Caco-2 (cell line): ENCODE measurements around the gene SLCO2A1. TPM values are rescaled to one million over a fixed set of nuclear protein-coding genes. Genes with fewer than 3 reads are reported as not detected.
A peak's percentile ranks its signal among the peaks of the same experiment; 100 is the strongest.

Source experiments
- BruUV-seq: library from RNA; stranded (reverse); fragments of 400-500 nt; replicated peaks from 2 replicates; lab custom pipeline; 2021; lab: Mats Ljungman, UMichigan
- CTCF ChIA-PET: fragments of 300-600 bp; sonication (Branson Sonifier 250); formaldehyde crosslinking; loops from one replicate; lab custom pipeline; 2022; ENCODE audit warnings: antibody characterized with exemption; lab: Charles Lee
- POLR2A ChIA-PET: fragments of 300-600 bp; sonication (Branson Sonifier 250); formaldehyde crosslinking; loops from one replicate; lab custom pipeline; 2022; ENCODE audit warnings: antibody characterized with exemption; lab: Charles Lee
- DNase-seq, 2 experiments: peaks; one replicate each; pipeline versions ENCODE4 v3.0.0 to v3.0.0-alpha.2; 2020 to 2022
- H3K27me3 ChIP-seq: replicated peaks from 2 replicates; pipeline ENCODE4 v1.6.0; 2011; ENCODE audit warnings: low read length; ENCODE audit not compliant: control insufficient read depth, insufficient read depth
- H3K36me3 ChIP-seq: 2 replicates; pipeline ENCODE4 v1.5.1; 2011; ENCODE audit warnings: low read length; ENCODE audit not compliant: control insufficient read depth, insufficient read depth
- H3K4me1 ChIP-seq: fragments of 250-450 bp; sonication (Bioruptor Pico); 2 replicates; pipeline ENCODE4 v1.5.1; 2020; ENCODE audit warnings: mild to moderate bottlenecking
- H3K4me3 ChIP-seq: 2 replicates; pipeline ENCODE4 v1.5.1; 2011; ENCODE audit warnings: low read depth, mild to moderate bottlenecking, control low read depth, low read length
- H3K9me3 ChIP-seq: fragments of 250-450 bp; sonication (Bioruptor Pico); 2 replicates; pipeline ENCODE4 v1.5.1; 2020; ENCODE audit warnings: mild to moderate bottlenecking, moderate library complexity
- H3K27ac Mint-ChIP-seq: one replicate; pipeline ENCODE4 v1.8.0; 2022; ENCODE audit warnings: mixed read lengths; ENCODE audit not compliant: unreplicated experiment
- H3K27me3 Mint-ChIP-seq: one replicate; pipeline ENCODE4 v1.8.0; 2022; ENCODE audit warnings: mixed read lengths; ENCODE audit not compliant: insufficient read depth, unreplicated experiment
- H3K36me3 Mint-ChIP-seq: one replicate; pipeline ENCODE4 v1.8.0; 2022; ENCODE audit warnings: mild to moderate bottlenecking, mixed read lengths; ENCODE audit not compliant: insufficient read depth, unreplicated experiment
- H3K4me1 Mint-ChIP-seq: one replicate; pipeline ENCODE4 v1.8.0; 2022; ENCODE audit warnings: low read depth, mixed read lengths; ENCODE audit not compliant: unreplicated experiment
- H3K4me3 Mint-ChIP-seq: one replicate; pipeline ENCODE4 v1.8.0; 2022; ENCODE audit warnings: mild to moderate bottlenecking, moderate library complexity, mixed read lengths; ENCODE audit not compliant: unreplicated experiment
- H3K9me3 Mint-ChIP-seq: one replicate; pipeline ENCODE4 v1.8.0; 2022; ENCODE audit warnings: mixed read lengths; ENCODE audit not compliant: unreplicated experiment
- CTCF ChIP-seq, 2 experiments: fragments of 200-600 bp in 1 of 2; IDR thresholded peaks; 1 replicate in 1 of 2; 2 replicates in 1 of 2; pipeline versions ENCODE4 v1.5.1 to v1.8.0; 2011 to 2022; ENCODE audit warnings: antibody characterized with exemption in 1 of 2, control low read depth in 1 of 2, inconsistent platforms in 1 of 2, low read depth in 1 of 2, low read length in 1 of 2, mild to moderate bottlenecking in 1 of 2, moderate library complexity in 1 of 2; ENCODE audit not compliant: insufficient read depth in 1 of 2, severe bottlenecking in 1 of 2, unreplicated experiment in 1 of 2
- intact Hi-C: fragments of 100-400 bp; cut with micrococcal nuclease; formaldehyde crosslinking; loops from one replicate; pipeline ENCODE4 v1.10.0; 2022; ENCODE audit not compliant: unreplicated experiment
- total RNA-seq: library from RNA; stranded (reverse); gene quantifications from 2 replicates; pipeline ENCODE4 v1.2.3, GENCODE V29; 2022

SLCO2A1 gene
- total RNA-seq, 1 experiment from 2014 or later = 2.5 TPM

GRCh38 chr3:133940536-133940935 is 89.2 kb downstream of the SLCO2A1 start:
- no TSS peak for BruUV-seq
- peak in 1 of 2 experiments; percentile 22 for DNase-seq
- Mint-ChIP-seq H3K27ac (no peak overlapping the region), H3K4me1 (peaks cover 6% of the 10 kb centered on the region), H3K9me3 (no peaks in the 10 kb centered on the region), H3K4me3 (no peak overlapping the region), H3K36me3 (no peaks in the 10 kb centered on the region), H3K27me3 (no peaks in the 10 kb centered on the region)
- Histone ChIP-seq H3K27me3 (no peaks in the 10 kb centered on the region; the same call in 1 of the 2 replicates), H3K9me3 (no peaks in the 10 kb centered on the region), H3K4me3 (no peak overlapping the region), H3K4me1 (peaks cover 7% of the 10 kb centered on the region; the same call in 1 of the 2 replicates), H3K36me3 (no peaks in the 10 kb centered on the region)
- TF ChIP-seq CTCF (IDR thresholded peaks at IDR 0.05; ENCODE audit: insufficient read depth in 1 of 2, low read depth in 1 of 2, low read length in 1 of 2, severe bottlenecking in 1 of 2, unreplicated experiment in 1 of 2) = no peak
- CTCF ChIA-PET = no interaction called here
- intact Hi-C loops = no loop called here
- POLR2A ChIA-PET = no interaction called here

- POLR2A ChIA-PET = no interaction called here
- Histone ChIP-seq H3K9me3 (no peaks in the 10 kb centered on the region), H3K27me3 (no peaks in the 10 kb centered on the region; the same call in 1 of the 2 replicates), H3K4me1 (peaks cover 7% of the 10 kb centered on the region; the same call in 1 of the 2 replicates), H3K4me3 (no peak overlapping the region), H3K36me3 (no peaks in the 10 kb centered on the region)
- TF ChIP-seq CTCF (IDR thresholded peaks at IDR 0.05; ENCODE audit: insufficient read depth in 1 of 2, low read depth in 1 of 2, low read length in 1 of 2, severe bottlenecking in 1 of 2, unreplicated experiment in 1 of 2) = no peak
- CTCF ChIA-PET = no interaction called here
- Mint-ChIP-seq H3K27me3 (no peaks in the 10 kb centered on the region), H3K4me1 (peaks cover 6% of the 10 kb centered on the region), H3K9me3 (no peaks in the 10 kb centered on the region), H3K36me3 (no peaks in the 10 kb centered on the region), H3K27ac (no peak overlapping the region), H3K4me3 (no peak overlapping the region)
- DNase-seq = no peak
- intact Hi-C loops = loop anchor here (10.0 kb wide), 2 partner anchors 215 to 245 kb away; no protein-coding TSS in a partner anchor
- no TSS peak for BruUV-seq
Observed at GRCh38 chr3:133939463-133939835, 90.3 kb downstream of the SLCO2A1 start.

- peak in 1 of 2 experiments; percentile 34 for DNase-seq
- H3K4me1 Mint-ChIP-seq = peaks cover 3% of the 10 kb centered on the region
- H3K27me3 Mint-ChIP-seq = no peaks in the 10 kb centered on the region
- peak in 1 of 2 experiments; percentile 27 for TF ChIP-seq CTCF (IDR thresholded peaks at IDR 0.05; ENCODE audit: insufficient read depth in 1 of 2, low read depth in 1 of 2, low read length in 1 of 2, severe bottlenecking in 1 of 2, unreplicated experiment in 1 of 2)
- Histone ChIP-seq H3K4me3 (no peak overlapping the region), H3K9me3 (no peaks in the 10 kb centered on the region), H3K36me3 (no peaks in the 10 kb centered on the region), H3K4me1 (peaks cover 7% of the 10 kb centered on the region; the same call in 1 of the 2 replicates), H3K27me3 (no peaks in the 10 kb centered on the region; the same call in 1 of the 2 replicates)
- no peaks in the 10 kb centered on the region for H3K36me3 Mint-ChIP-seq
- H3K27ac Mint-ChIP-seq = no peak overlapping the region
- H3K4me3 Mint-ChIP-seq = no peak overlapping the region
- intact Hi-C loops = loop anchor here (10.0 kb wide), 2 partner anchors 216 to 246 kb away; no protein-coding TSS in a partner anchor
- POLR2A ChIA-PET = no interaction called here
- no TSS peak for BruUV-seq
- CTCF ChIA-PET = no interaction called here
- H3K9me3 Mint-ChIP-seq = no peaks in the 10 kb centered on the region
Observed at GRCh38 chr3:133938770-133939462, 90.8 kb downstream of the SLCO2A1 start.
